ENCODE results near the gene FRK. TPM values are rescaled to one million over a fixed set of nuclear protein-coding genes. Genes with fewer than 3 reads are reported as not detected.
"Not testable (repeated sequence)": the region's sequence is repeated elsewhere in the genome, so short reads cannot be mapped to it uniquely, and the experiment has no call there.

Gene FRK
- 0.02 and 0.05 TPM in 2 replicates for total RNA-seq (2014; rRNA removed; shearing (Covaris generic))

- DNase-seq (ENCODE audit: low spot score) = no peak
Observed at GRCh38 chr6:116060572-116061283, at the start of gene FRK. Gene FRK, minus strand, starts transcription at chr6:116060891. Its CDS starts 580 bp downstream, at chr6:116060311.

GRCh38 chr6:116108836-116109235 is 48.1 kb upstream of the FRK start:
- DNase-seq (ENCODE audit: low spot score) = no peak

- DNase-seq (ENCODE audit: low spot score) = no peak
Observed at GRCh38 chr6:116106146-116106545, 45.5 kb upstream of the FRK start.

GRCh38 chr6:116105247-116105646 is 44.6 kb upstream of the FRK start:
- DNase-seq (ENCODE audit: low spot score) = no peak

- no peak for DNase-seq (ENCODE audit: low spot score)
Observed at GRCh38 chr6:116104636-116105035, 43.9 kb upstream of the FRK start.

- DNase-seq (ENCODE audit: low spot score) = no peak
Observed at GRCh38 chr6:116102873-116103272, 42.2 kb upstream of the FRK start.

- no peak for DNase-seq (ENCODE audit: low spot score)
Observed at GRCh38 chr6:116101790-116102189, 41.1 kb upstream of the FRK start.

GRCh38 chr6:116101302-116101718 is 40.6 kb upstream of the FRK start:
- no peak for DNase-seq (ENCODE audit: low spot score)

- DNase-seq (ENCODE audit: low spot score) = peak; percentile 65
Observed at GRCh38 chr6:116100419-116101301, 40.0 kb upstream of the FRK start, which contains the start of gene NT5DC1. Gene NT5DC1, plus strand, starts transcription at chr6:116100853. Its CDS starts 78 bp downstream, at chr6:116100931.

- DNase-seq (ENCODE audit: low spot score) = no peak
Observed at GRCh38 chr6:116099036-116099435, 38.3 kb upstream of the FRK start.

GRCh38 chr6:116096979-116097816 is 36.5 kb upstream of the FRK start:
- DNase-seq (ENCODE audit: low spot score) = no peak

GRCh38 chr6:116096048-116096759 is 35.5 kb upstream of the FRK start:
- not testable (repeated sequence) for DNase-seq (ENCODE audit: low spot score)

GRCh38 chr6:116094041-116094440 is 33.4 kb upstream of the FRK start:
- no peak for DNase-seq (ENCODE audit: low spot score)

GRCh38 chr6:116090251-116090650 is 29.6 kb upstream of the FRK start:
- DNase-seq (ENCODE audit: low spot score) = no peak

GRCh38 chr6:116088946-116089345 is 28.3 kb upstream of the FRK start:
- DNase-seq (ENCODE audit: low spot score) = no peak

- DNase-seq (ENCODE audit: low spot score) = peak; percentile 30
Observed at GRCh38 chr6:116087437-116088027, 26.8 kb upstream of the FRK start.

GRCh38 chr6:116084284-116084683 is 23.6 kb upstream of the FRK start:
- no peak for DNase-seq (ENCODE audit: low spot score)

- no peak for DNase-seq (ENCODE audit: low spot score)
Observed at GRCh38 chr6:116083052-116083451, 22.4 kb upstream of the FRK start.

- DNase-seq (ENCODE audit: low spot score) = no peak
Observed at GRCh38 chr6:116078945-116079344, 18.3 kb upstream of the FRK start.

- DNase-seq (ENCODE audit: low spot score) = no peak
Observed at GRCh38 chr6:116078522-116078921, 17.8 kb upstream of the FRK start.

All from A172 (cell line).